ENCODE measurements around the gene MLNR.

MLNR gene

DNA sequence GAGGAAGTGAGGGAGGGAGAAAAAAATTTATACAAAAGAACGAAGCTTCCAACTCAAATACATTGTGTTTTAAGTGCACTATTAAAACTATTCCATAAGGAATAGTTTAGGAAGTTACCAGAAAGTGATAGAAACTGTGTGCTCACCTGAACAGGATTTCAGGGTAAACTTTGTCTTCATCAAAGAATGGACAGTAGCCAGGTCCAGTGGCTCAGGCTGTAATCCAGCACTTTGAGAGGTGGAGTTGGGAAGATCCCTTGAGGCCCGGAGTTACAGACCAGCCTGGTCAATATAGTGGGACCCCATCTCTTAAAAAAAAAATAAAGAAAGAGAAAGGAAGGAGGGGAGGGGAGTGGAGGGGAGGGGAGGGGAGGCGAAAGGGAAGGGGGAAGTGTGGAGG lies 14.6 kb downstream of the MLNR start:
- H3K36me3 ChIP-seq (ENCODE audit: insufficient read depth, low read length): no peaks in the 10 kb centered on the region

GRCh38 chr13:49235856-49236431 lies 15.8 kb downstream of the MLNR start:
- no peaks in the 10 kb centered on the region for H3K36me3 ChIP-seq (ENCODE audit: insufficient read depth, low read length)
- no peak overlapping the region for H2AFZ ChIP-seq (ENCODE audit: low read length)
- no peak overlapping the region for H3K9ac ChIP-seq (ENCODE audit: low read length)
- no peak overlapping the region for H3K4me3 ChIP-seq (ENCODE audit: low read depth, low read length, poor library complexity, severe bottlenecking)
- H4K20me1 ChIP-seq (ENCODE audit: insufficient read depth, low read length): no peaks in the 10 kb centered on the region
- TF ChIP-seq, protein P1, sequence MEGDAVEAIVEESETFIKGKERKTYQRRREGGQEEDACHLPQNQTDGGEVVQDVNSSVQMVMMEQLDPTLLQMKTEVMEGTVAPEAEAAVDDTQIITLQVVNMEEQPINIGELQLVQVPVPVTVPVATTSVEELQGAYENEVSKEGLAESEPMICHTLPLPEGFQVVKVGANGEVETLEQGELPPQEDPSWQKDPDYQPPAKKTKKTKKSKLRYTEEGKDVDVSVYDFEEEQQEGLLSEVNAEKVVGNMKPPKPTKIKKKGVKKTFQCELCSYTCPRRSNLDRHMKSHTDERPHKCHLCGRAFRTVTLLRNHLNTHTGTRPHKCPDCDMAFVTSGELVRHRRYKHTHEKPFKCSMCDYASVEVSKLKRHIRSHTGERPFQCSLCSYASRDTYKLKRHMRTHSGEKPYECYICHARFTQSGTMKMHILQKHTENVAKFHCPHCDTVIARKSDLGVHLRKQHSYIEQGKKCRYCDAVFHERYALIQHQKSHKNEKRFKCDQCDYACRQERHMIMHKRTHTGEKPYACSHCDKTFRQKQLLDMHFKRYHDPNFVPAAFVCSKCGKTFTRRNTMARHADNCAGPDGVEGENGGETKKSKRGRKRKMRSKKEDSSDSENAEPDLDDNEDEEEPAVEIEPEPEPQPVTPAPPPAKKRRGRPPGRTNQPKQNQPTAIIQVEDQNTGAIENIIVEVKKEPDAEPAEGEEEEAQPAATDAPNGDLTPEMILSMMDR (IDR thresholded peaks at IDR 0.05; ENCODE audit: low read length): no peak
- no peak for TF ChIP-seq EZH2 (IDR thresholded peaks at IDR 0.05; ENCODE audit: borderline replicate concordance, low read length)
- no peaks in the 10 kb centered on the region for H3F3A ChIP-seq (ENCODE audit: insufficient read depth, low read length)
- H3K27me3 ChIP-seq (ENCODE audit: insufficient read depth, low read length): no peaks in the 10 kb centered on the region
- H3K4me1 ChIP-seq (ENCODE audit: insufficient read depth, low read length, severe bottlenecking): no peaks in the 10 kb centered on the region
- H3K9me3 ChIP-seq (ENCODE audit: low read length): no peaks in the 10 kb centered on the region
- H3K9me2 ChIP-seq (ENCODE audit: low read depth, low read length): no peaks in the 10 kb centered on the region
- no peak overlapping the region for H3K4me2 ChIP-seq (ENCODE audit: low read length)
- no peaks in the 10 kb centered on the region for H3K79me2 ChIP-seq (ENCODE audit: insufficient read depth, low read length)
- no peak overlapping the region for H3K27ac ChIP-seq (ENCODE audit: low read depth, low read length, poor library complexity, severe bottlenecking)

More for the DNA sequence above, 14.6 kb downstream of the MLNR start:
- Histone ChIP-seq H2AFZ (ENCODE audit: low read length) (no peak overlapping the region), H3K27me3 (ENCODE audit: insufficient read depth, low read length) (no peaks in the 10 kb centered on the region), H3K79me2 (ENCODE audit: insufficient read depth, low read length) (no peaks in the 10 kb centered on the region), H3K4me1 (ENCODE audit: insufficient read depth, low read length, severe bottlenecking) (no peaks in the 10 kb centered on the region), H3K27ac (ENCODE audit: low read depth, low read length, poor library complexity, severe bottlenecking) (no peak overlapping the region), H3K4me2 (ENCODE audit: low read length) (no peak overlapping the region), H3K9ac (ENCODE audit: low read length) (no peak overlapping the region), H3F3A (ENCODE audit: insufficient read depth, low read length) (no peaks in the 10 kb centered on the region), H3K4me3 (ENCODE audit: low read depth, low read length, poor library complexity, severe bottlenecking) (no peak overlapping the region), H3K9me3 (ENCODE audit: low read length) (no peaks in the 10 kb centered on the region), H3K9me2 (ENCODE audit: low read depth, low read length) (no peaks in the 10 kb centered on the region), H4K20me1 (ENCODE audit: insufficient read depth, low read length) (no peaks in the 10 kb centered on the region)
- TF ChIP-seq, protein P1 (IDR thresholded peaks at IDR 0.05; ENCODE audit: low read length): no peak
- no peak for TF ChIP-seq EZH2 (IDR thresholded peaks at IDR 0.05; ENCODE audit: borderline replicate concordance, low read length)

DNA sequence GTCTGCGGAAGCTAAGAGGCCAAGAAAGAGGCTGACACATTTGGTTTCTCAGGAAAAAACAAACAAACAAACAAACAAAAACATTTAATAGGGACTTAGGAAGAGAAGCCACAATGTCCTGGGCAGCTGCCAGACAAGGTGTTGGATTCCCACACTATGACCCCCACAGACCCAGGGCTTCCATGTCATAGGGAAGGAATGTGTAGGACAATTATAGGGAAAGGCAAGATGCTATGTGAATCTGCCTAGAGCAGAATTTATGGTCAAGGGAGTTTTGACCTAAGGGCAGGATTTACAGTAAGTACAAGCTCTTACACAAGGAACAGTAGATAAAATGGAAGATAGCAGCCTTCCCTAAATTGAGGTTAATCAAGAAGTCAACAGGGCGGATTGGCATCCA lies 18.5 kb downstream of the MLNR start:
- Histone ChIP-seq H4K20me1 (ENCODE audit: insufficient read depth, low read length) (no peaks in the 10 kb centered on the region), H2AFZ (ENCODE audit: low read length) (no peak overlapping the region), H3K9ac (ENCODE audit: low read length) (no peak overlapping the region), H3K4me2 (ENCODE audit: low read length) (no peak overlapping the region), H3K4me1 (ENCODE audit: insufficient read depth, low read length, severe bottlenecking) (no peaks in the 10 kb centered on the region), H3K27me3 (ENCODE audit: insufficient read depth, low read length) (no peaks in the 10 kb centered on the region; the same call in 1 of the 2 replicates), H3F3A (ENCODE audit: insufficient read depth, low read length) (no peaks in the 10 kb centered on the region), H3K9me3 (ENCODE audit: low read length) (0 out of 2 replicates have a peak, but pooled peaks cover 2% of the 10 kb centered on the region), H3K9me2 (ENCODE audit: low read depth, low read length) (no peaks in the 10 kb centered on the region), H3K79me2 (ENCODE audit: insufficient read depth, low read length) (no peaks in the 10 kb centered on the region), H3K4me3 (ENCODE audit: low read depth, low read length, poor library complexity, severe bottlenecking) (no peak overlapping the region), H3K27ac (ENCODE audit: low read depth, low read length, poor library complexity, severe bottlenecking) (no peak overlapping the region), H3K36me3 (ENCODE audit: insufficient read depth, low read length) (no peaks in the 10 kb centered on the region; the same call in 1 of the 2 replicates)
- TF ChIP-seq EZH2 (IDR thresholded peaks at IDR 0.05; ENCODE audit: borderline replicate concordance, low read length): no peak
- TF ChIP-seq, protein P1 (IDR thresholded peaks at IDR 0.05; ENCODE audit: low read length): no peak

Data from OCI-LY1 (cell line).